ENCODE data around the gene HOGA1. TPM values are rescaled to one million over a fixed set of nuclear protein-coding genes. Genes with fewer than 3 reads are reported as not detected.

Gene HOGA1
- total and polyA plus RNA-seq, 4 donors = 0.30 to 2.3 (median 0.77) TPM

DNA sequence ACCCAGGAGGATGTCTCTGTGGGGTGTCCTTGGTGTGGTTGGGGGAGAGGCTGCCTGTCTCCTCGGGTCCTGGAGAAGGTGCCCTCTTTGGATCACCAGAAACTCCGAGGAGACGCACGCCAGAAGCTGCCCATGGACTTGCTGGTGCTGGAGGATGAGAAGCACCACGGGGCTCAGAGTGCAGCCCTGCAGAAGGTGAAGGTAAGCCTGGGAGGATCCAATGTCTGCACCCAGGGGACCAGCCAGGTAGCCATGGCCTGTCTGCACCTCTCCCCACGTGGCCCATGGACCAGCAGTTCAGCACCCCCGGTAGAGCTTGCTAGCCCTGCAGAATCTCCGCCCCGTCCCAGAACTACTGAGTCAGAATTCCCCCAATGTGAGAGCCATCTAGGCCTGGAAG lies 6.5 kb upstream of the HOGA1 start:
- DNase-seq = no peak
- no peak overlapping the region for H3K9ac ChIP-seq (ENCODE audit: insufficient read depth in 1 of 2, low read length in 2 of 2)
- peaks cover 0 to 9% (median 0%) of the 10 kb centered on the region in 5 donors for H3K4me1 ChIP-seq (ENCODE audit: control insufficient read depth in 5 of 5, insufficient read depth in 5 of 5, low read length in 5 of 5)
- TF ChIP-seq, protein P1, sequence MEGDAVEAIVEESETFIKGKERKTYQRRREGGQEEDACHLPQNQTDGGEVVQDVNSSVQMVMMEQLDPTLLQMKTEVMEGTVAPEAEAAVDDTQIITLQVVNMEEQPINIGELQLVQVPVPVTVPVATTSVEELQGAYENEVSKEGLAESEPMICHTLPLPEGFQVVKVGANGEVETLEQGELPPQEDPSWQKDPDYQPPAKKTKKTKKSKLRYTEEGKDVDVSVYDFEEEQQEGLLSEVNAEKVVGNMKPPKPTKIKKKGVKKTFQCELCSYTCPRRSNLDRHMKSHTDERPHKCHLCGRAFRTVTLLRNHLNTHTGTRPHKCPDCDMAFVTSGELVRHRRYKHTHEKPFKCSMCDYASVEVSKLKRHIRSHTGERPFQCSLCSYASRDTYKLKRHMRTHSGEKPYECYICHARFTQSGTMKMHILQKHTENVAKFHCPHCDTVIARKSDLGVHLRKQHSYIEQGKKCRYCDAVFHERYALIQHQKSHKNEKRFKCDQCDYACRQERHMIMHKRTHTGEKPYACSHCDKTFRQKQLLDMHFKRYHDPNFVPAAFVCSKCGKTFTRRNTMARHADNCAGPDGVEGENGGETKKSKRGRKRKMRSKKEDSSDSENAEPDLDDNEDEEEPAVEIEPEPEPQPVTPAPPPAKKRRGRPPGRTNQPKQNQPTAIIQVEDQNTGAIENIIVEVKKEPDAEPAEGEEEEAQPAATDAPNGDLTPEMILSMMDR (IDR thresholded peaks at IDR 0.05; ENCODE audit: control extremely low read depth, extremely low read depth) = no peak
- 80 to 84% methylated on average over 9 of the region's 9 CpGs for WGBS, 2 donors
- H3K9me3 ChIP-seq (ENCODE audit: control insufficient read depth in 4 of 4, insufficient read depth in 3 of 4, low read length in 3 of 4) = no peaks in the 10 kb centered on the region
- H3K4me3 ChIP-seq = no peak overlapping the region
- peak overlapping the region in 1 of 2 donors; percentile 22 for H3K27ac ChIP-seq (ENCODE audit: low read depth in 1 of 2, low read length in 1 of 2)
- no peaks in the 10 kb centered on the region for H3K36me3 ChIP-seq (ENCODE audit: control insufficient read depth in 4 of 4, insufficient read depth in 4 of 4, low read length in 4 of 4)
- no peak for ATAC-seq (ENCODE audit: insufficient read depth, low FRiP score)
- H3K27me3 ChIP-seq (ENCODE audit: control insufficient read depth in 3 of 3, insufficient read depth in 3 of 3, low read length in 2 of 3) = no peaks in the 10 kb centered on the region

DNA sequence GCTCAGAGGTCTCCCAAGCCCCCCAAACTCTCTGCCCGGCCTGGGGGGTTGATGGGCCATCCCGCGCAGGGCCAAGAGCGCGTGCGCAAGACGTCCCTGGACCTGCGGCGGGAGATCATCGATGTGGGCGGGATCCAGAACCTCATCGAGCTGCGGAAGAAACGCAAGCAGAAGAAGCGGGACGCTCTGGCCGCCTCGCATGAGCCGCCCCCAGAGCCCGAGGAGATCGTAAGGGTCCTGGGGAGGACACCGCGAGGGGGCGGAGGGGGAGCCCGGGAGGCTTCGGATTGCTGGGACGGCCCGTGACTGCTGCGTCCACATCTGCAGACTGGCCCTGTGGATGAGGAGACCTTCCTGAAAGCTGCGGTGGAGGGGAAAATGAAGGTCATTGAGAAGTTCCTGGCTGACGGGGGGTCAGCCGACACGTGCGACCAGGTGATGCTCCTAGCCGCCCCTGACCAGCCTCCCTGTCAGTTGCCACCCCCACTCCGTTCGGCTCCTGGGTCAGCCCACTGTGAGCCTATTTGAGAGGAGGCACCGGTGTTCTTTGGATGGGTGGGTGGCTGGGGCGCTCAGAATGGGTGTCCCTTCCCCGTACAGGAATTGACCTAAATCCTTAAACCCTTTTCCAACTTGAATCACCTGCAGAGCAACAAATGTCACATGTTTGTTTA lies 5.9 kb upstream of the HOGA1 start:
- H3K36me3 ChIP-seq (ENCODE audit: control insufficient read depth in 4 of 4, insufficient read depth in 4 of 4, low read length in 4 of 4) = no peaks in the 10 kb centered on the region
- no peak for DNase-seq
- 70 to 86% methylated on average over 40 of the region's 40 CpGs for WGBS, 2 donors
- TF ChIP-seq, protein P1 (IDR thresholded peaks at IDR 0.05; ENCODE audit: control extremely low read depth, extremely low read depth) = no peak
- no peak overlapping the region for H3K4me3 ChIP-seq
- H3K9ac ChIP-seq (ENCODE audit: insufficient read depth in 1 of 2, low read length in 2 of 2) = no peak overlapping the region
- peaks cover 0 to 9% (median 0%) of the 10 kb centered on the region in 5 donors for H3K4me1 ChIP-seq (ENCODE audit: control insufficient read depth in 5 of 5, insufficient read depth in 5 of 5, low read length in 5 of 5)
- H3K9me3 ChIP-seq (ENCODE audit: control insufficient read depth in 4 of 4, insufficient read depth in 3 of 4, low read length in 3 of 4) = no peaks in the 10 kb centered on the region
- H3K27ac ChIP-seq (ENCODE audit: low read depth in 1 of 2, low read length in 1 of 2) = no peak overlapping the region
- no peak for ATAC-seq (ENCODE audit: insufficient read depth, low FRiP score)
- no peaks in the 10 kb centered on the region for H3K27me3 ChIP-seq (ENCODE audit: control insufficient read depth in 3 of 3, insufficient read depth in 3 of 3, low read length in 2 of 3)

DNA sequence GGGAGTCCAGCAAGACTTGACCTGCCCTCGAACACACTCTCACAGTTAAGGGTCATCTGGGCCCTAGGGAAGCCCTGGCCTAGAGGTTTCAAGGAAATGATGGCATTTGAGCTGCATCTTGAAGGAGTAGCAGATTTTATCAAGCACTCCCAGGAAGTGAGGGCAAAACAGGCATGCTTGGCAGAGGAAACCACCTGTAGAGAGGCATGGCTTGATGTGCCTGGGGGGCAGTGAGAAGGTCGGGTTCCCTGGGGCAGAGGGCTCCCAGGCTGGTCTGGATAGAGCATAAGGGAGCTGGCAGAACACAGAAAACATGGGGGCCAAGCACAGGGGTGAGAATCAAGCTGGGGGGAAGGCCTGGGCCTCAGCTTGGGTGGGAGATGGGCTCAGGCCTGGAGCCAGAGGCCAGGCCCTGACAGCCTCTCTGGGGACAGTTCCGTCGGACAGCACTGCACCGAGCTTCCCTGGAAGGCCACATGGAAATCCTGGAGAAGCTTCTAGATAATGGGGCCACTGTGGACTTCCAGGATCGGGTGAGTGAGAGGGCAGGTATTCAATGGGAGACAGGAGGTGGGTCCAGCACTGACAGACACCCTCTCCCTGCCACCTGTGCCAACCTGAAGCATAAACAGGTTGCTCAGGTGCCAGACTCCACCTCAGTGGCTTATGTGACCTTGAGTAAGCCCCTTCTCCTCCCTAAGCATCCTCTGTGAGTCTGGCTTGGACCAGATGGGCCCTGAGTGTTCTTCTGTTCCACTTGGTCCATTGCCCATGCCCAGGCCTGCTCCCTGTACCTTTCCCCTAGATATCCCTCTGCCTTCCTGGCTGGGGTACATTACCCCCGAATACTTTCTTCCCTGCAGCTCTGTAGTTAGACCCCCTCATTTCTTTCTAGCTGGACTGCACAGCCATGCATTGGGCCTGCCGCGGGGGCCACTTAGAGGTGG lies 3.5 kb upstream of the HOGA1 start:
- Histone ChIP-seq H3K27ac (ENCODE audit: low read depth in 1 of 2, low read length in 1 of 2) (no peak overlapping the region), H3K36me3 (ENCODE audit: control insufficient read depth in 4 of 4, insufficient read depth in 4 of 4, low read length in 4 of 4) (no peaks in the 10 kb centered on the region), H3K4me1 (ENCODE audit: control insufficient read depth in 5 of 5, insufficient read depth in 5 of 5, low read length in 5 of 5) (peaks cover 0 to 4% (median 0%) of the 10 kb centered on the region in 5 donors), H3K9ac (ENCODE audit: insufficient read depth in 1 of 2, low read length in 2 of 2) (no peak overlapping the region), H3K4me3 (no peak overlapping the region), H3K27me3 (ENCODE audit: control insufficient read depth in 3 of 3, insufficient read depth in 3 of 3, low read length in 2 of 3) (no peaks in the 10 kb centered on the region), H3K9me3 (ENCODE audit: control insufficient read depth in 4 of 4, insufficient read depth in 3 of 4, low read length in 3 of 4) (no peaks in the 10 kb centered on the region)
- ATAC-seq (ENCODE audit: insufficient read depth, low FRiP score) (no peak), DNase-seq (no peak)
- TF ChIP-seq, protein P1 (IDR thresholded peaks at IDR 0.05; ENCODE audit: control extremely low read depth, extremely low read depth) = no peak
- WGBS, 2 donors = 87 to 91% methylated on average over 9 of the region's 9 CpGs
